Activated CD4-positive, alpha-beta T cell treated with anti-CD3 and anti-CD28 coated beads, Interleukin-2, Interleukin-4, amounts not matched to agents 100 ng/mL and 50 ng/mL, durations not matched to agents 16 hours and 8 hours (primary cell): ENCODE measurements around the gene WDR74.
"Not testable (repeated sequence)": the region's sequence is repeated elsewhere in the genome, so short reads cannot be mapped to it uniquely, and the experiment has no call there.

Experiments
- DNase-seq: peaks from one replicate; pipeline ENCODE4 v3.0.0-alpha.2; 2020; ENCODE audit warnings: low spot score

The WDR74 gene

DNA sequence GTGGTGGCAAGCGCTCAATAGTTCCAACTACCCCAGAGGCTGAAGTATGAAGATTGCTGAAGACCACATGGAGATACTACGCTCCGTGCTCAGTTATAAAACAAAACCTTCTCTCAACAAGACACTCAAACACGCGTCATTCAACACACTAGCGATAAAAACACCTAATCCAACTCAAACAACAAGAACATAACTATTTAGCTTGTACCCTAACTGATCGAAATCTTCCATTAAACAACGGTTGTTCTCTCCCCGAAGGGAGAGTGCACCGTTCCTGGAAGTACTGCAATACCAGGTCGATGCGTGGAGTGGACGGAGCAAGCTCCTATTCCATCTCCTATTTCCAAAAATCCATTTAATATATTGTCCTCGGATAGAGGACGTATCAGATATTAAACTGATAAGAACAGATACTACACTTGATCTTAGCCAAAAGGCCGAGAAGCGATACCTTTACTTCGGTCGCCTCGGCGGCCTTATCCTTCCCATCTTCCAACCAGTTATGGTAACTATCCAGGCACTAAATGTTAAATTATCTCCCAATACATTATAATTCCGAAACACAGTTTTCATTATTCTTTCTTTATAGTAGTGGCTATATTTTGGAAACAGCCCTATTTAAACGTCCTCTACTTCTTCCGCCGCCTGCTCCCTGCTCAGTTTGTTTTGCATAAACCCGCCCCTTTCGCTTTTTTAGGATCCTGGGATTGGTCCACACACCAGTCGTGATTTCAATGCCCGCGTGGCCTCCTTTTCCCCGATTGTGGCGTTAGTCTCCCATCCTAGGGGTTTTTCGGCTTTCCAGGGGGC is 2.2 kb upstream of the WDR74 start:
- DNase-seq: peak; percentile 96

GRCh38 chr11:62840721-62841360 is 1.5 kb upstream of the WDR74 start:
- not testable (repeated sequence) for DNase-seq

DNA sequence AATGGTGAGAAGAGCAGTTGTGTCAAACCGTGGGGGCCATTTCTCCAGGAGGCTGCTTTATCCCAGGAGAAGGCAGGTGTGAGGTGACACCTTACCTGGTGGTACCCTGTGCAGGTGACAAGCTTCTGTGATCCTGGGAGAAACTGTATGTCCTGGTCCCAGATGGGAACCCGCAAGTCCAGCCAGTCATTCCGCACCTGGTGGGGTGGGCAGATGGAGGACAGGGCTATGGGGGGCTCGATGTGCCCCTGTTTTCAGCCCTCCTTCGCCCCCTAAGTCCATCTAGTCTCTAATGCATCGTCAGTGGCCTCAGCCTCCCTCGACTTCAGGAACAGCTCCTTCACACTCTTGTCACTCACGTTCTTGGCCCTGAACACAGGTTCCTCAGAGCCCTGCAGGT is 4.1 kb downstream of the WDR74 start:
- no peak for DNase-seq

GRCh38 chr11:62832336-62833234 is 6.8 kb downstream of the WDR74 start, which contains the start of gene TEX54:
TEX54 (minus strand) TSS chr11:62832841.
- no peak for DNase-seq

GRCh38 chr11:62831520-62832335 is 7.7 kb downstream of the WDR74 start, which contains the start of gene STX5:
STX5 (minus strand) TSS chr11:62832051; CDS start chr11:62831243, 808 bp downstream.
- peak; percentile 100 for DNase-seq

- DNase-seq: no peak
Observed at GRCh38 chr11:62830904-62831519, 8.4 kb downstream of the WDR74 start.

DNA sequence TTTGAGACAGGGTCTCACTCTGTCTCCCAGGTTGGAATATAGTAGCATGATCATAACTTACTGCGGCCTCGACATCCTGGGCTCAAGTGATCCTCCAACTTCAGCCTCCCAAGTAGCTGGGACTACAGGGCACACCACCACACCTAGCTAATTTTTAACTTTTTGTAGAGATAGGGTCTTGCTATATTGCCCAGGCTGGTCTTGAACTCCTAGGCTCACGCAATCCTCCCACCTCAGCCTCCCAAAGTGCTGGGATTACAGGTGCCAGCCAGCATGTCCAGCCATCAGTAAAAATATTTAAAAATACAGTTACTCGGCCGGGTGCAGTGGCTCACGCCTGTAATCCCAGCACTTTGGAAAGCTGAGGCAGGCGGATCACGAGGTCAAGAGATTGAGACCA is 11.3 kb downstream of the WDR74 start:
- not testable (repeated sequence) for DNase-seq

DNA sequence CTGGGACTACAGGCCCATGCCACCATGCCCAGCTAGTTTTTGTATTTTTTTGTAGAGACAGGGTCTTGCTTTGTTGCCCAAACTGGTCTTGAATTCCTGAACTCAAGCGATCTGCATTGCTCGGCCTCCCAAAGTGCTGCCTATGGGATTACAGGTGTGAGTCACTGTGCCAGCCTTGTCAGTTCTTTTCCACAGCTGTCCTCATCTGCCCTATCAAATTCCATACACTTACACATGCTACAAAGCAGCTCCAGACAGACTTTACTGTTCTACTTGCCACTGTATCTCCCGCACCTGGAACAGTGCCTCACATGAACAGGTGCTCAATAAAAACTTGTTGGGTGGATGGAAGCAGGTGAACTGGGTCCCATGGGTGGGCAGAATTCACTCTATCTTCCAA is 15.7 kb downstream of the WDR74 start:
- DNase-seq: no peak

GRCh38 chr11:62817129-62817528 is 22.3 kb downstream of the WDR74 start:
- no peak for DNase-seq

DNA sequence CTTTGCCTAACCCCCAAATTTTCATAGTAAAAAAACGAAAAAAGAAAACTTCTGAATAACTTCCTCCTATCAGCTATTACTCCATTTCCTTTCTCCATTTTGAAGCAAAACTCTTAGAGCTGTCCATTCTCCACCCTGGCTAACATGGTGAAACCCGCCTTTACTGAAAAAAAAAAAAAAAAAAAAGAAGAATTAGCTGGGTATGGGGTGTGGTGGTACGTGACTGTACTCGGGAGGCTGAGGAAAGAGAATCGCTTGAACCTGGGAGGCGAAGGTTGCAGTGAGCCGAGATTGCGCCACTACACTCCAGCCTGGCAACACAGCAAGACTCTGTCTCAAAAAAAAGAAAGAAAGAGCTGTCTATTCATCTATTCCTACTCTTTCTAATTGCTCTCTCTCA is 22.8 kb downstream of the WDR74 start:
- no peak for DNase-seq

- DNase-seq: no peak
Observed at GRCh38 chr11:62811659-62812058, 27.7 kb downstream of the WDR74 start.

DNA sequence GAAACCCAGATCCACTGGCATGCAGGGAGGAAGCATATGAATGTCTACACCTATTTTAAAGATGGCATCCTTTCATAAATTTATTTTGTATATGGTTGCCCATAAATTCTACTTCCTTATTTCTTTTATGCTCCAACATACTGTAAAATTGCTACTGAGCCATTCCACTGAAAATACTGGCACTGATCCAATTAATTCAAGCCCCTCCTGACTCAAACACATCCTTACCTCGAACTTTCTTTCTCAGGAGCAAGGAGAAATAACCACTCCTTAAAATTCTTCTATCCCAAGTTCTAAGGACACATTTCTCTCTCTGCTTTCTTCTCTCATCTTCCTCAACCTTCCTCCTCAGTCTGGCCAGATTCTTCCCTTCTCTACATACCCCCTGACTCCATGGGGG is 28.6 kb downstream of the WDR74 start:
- DNase-seq: no peak

DNA sequence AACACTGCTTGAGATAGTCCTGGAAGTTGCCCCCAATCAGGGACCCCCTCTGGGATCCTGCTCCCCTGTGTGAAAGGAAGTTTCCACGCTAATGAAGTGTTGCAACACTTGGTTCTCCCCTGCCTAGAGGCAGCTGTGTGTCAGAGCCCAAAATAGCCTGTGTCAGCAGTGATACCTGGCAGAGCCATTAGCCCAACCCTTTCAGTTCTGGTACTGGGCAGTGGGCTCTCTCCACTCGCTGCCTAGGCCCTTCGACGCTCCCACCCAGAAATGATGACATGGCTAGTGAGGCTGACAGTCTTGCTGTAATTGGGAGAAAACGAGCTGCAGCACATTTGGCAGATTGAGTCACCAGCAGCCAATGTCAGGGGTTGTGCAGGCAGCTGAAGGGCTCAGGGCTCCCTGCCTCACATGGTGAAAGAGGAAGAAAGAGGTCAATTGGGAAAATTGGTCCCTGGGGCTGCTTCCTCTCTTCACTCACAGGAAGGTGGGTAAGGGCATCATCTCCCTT is 32.7 kb downstream of the WDR74 start:
- no peak for DNase-seq

GRCh38 chr11:62805961-62806441 is 33.4 kb downstream of the WDR74 start:
- peak; percentile 32 for DNase-seq

DNA sequence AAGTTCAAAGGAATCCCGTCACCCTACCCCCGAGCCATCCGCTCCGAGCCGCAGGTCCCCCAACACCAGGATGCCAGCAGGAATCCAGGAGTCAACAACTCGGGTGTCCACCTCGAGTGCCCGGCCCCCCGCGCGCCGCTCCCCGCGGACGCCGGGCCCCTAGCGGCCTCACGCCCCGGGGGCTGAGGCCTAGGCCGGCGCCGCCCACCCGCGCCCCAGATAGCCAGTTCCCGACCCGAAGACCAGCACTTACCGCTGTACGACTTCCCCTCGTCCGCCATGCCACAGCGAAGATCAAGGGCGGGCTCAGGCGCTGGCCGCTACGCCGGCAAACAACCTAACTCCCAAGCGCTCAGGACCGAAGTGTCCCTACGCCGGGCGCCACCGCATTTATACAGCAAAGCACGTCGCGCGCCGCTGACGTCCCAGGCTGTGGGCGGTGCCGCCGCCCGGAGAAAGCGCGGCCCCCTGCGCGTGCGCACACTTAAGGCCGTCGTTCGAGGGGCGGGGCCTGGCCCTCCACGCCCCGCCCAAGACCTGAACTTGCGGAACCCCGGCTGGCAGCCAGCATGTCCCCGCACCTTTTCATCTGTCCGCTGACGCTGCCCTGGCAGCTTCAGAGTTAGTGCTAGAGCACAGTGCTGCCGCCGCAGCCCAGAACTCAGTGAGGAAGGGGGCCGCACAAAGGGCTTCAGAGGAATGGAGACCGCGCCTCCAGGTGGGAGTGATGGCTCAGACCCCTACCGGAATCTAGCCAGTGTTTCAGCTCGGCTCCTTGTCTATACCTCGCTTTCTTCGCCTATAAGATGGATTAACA is 34.1 kb downstream of the WDR74 start, which contains the start of gene NXF1:
Gene NXF1 (minus strand): TSS at position 365 of the 817 bp plus-strand sequence. CDS start 84 bp downstream, at position 281.
- peak; percentile 96 for DNase-seq

DNA sequence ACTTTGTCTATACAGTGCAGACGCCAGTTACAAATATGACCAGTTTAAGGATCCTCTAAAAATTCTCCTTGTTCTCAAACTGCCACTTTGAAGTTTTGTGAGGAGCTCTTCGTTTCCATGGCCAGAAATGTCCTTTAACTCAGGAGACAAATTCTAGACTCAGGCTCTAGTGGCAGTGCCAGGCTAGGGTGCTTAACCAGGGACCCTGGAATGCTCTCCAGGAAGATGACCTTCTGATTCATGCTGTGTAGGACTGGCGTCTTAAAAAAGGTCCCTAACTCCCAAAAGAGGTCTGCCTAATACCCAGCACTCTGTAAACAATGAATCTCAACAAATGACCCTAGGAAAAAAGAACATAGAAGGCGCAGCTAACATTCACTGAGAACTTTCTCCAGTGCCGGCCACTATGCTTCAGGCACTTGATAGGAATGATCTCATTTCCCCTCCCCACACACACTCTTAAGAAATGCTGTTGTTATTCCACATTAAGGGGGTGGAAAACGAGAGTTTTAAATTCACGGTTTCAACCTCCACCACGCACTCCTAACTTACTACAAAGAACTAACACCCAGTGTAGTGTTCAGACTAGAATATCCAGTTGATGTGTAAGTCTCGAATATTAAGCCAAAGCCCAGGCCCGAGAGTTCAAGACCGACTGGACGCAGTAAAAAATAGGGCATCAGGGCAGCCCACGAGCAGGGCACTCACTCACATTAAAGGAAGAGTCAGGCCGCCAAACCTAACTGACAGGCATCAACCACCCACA is 34.9 kb downstream of the WDR74 start:
- DNase-seq: no peak

DNA sequence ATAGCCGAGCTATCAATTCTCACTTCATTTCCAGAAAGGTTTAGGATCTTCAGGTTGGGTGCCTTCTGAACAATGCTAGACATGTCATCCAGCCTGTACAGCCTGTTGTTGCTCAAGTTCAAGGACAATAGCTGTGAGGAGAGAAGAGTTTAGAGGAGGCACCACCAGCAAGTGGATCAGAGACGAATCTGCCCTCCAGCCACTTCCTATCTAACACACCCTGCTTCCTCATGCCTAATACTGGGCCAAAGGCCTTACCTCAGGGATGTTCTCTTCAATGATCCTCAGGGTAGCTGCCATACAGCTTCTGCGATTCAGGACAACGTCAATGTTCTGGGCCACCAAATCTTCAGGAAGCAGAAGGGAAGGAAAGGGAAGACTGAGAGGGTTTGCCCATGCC is 38.3 kb downstream of the WDR74 start:
- no peak for DNase-seq

- DNase-seq: no peak
Observed at GRCh38 chr11:62799486-62799885, 39.9 kb downstream of the WDR74 start.

GRCh38 chr11:62796281-62796680 is 43.1 kb downstream of the WDR74 start:
- DNase-seq: no peak
